ENCODE data around the gene PM20D1. TPM values are rescaled to one million over a fixed set of nuclear protein-coding genes. Genes with fewer than 3 reads are reported as not detected.
"Not testable (repeated sequence)": the region's sequence is repeated elsewhere in the genome, so short reads cannot be mapped to it uniquely, and the experiment has no call there.

Gene PM20D1
- total RNA-seq: 1.0 and 1.2 TPM in 2 replicates

- intact Hi-C loops (cut with micrococcal nuclease): loop anchor here (1.0 kb wide), 2 partner anchors 36 to 74 kb away; partner anchors contain the start of genes RAB29 and SLC41A1
Observed at GRCh38 chr1:205849619-205850355, at the start of gene PM20D1. TSS of gene PM20D1 (minus strand) at chr1:205850132. CDS start at chr1:205850072, 60 bp downstream.

GRCh38 chr1:205896351-205896750 is 46.4 kb upstream of the PM20D1 start:
- intact Hi-C loops (cut with micrococcal nuclease): no loop called here

GRCh38 chr1:205894119-205894518 is 44.2 kb upstream of the PM20D1 start:
- intact Hi-C loops (cut with micrococcal nuclease): not testable (repeated sequence)

GRCh38 chr1:205892175-205892574 is 42.2 kb upstream of the PM20D1 start:
- intact Hi-C loops (cut with micrococcal nuclease): not testable (repeated sequence)

- intact Hi-C loops (cut with micrococcal nuclease): not testable (repeated sequence)
Observed at GRCh38 chr1:205891481-205891880, 41.5 kb upstream of the PM20D1 start.

- intact Hi-C loops (cut with micrococcal nuclease): not testable (repeated sequence)
Observed at GRCh38 chr1:205890631-205891030, 40.7 kb upstream of the PM20D1 start.

- intact Hi-C loops (cut with micrococcal nuclease): not testable (repeated sequence)
Observed at GRCh38 chr1:205889706-205890105, 39.8 kb upstream of the PM20D1 start.

GRCh38 chr1:205889006-205889405 is 39.1 kb upstream of the PM20D1 start:
- intact Hi-C loops (cut with micrococcal nuclease): not testable (repeated sequence)

- intact Hi-C loops (cut with micrococcal nuclease): no loop called here
Observed at GRCh38 chr1:205883792-205884191, 33.9 kb upstream of the PM20D1 start.

GRCh38 chr1:205880923-205881322 is 31.0 kb upstream of the PM20D1 start:
- intact Hi-C loops (cut with micrococcal nuclease): no loop called here

- intact Hi-C loops (cut with micrococcal nuclease): no loop called here
Observed at GRCh38 chr1:205879974-205880373, 30.0 kb upstream of the PM20D1 start.

- intact Hi-C loops (cut with micrococcal nuclease): no loop called here
Observed at GRCh38 chr1:205878026-205878425, 28.1 kb upstream of the PM20D1 start.

- intact Hi-C loops (cut with micrococcal nuclease): not testable (repeated sequence)
Observed at GRCh38 chr1:205873148-205873547, 23.2 kb upstream of the PM20D1 start.

GRCh38 chr1:205870236-205870635 is 20.3 kb upstream of the PM20D1 start:
- intact Hi-C loops (cut with micrococcal nuclease): no loop called here

GRCh38 chr1:205861540-205861939 is 11.6 kb upstream of the PM20D1 start:
- intact Hi-C loops (cut with micrococcal nuclease): no loop called here

GRCh38 chr1:205858141-205858961 is 8.4 kb upstream of the PM20D1 start:
- intact Hi-C loops (cut with micrococcal nuclease): no loop called here

GRCh38 chr1:205857501-205857900 is 7.6 kb upstream of the PM20D1 start:
- intact Hi-C loops (cut with micrococcal nuclease): not testable (repeated sequence)

GRCh38 chr1:205856433-205856832 is 6.5 kb upstream of the PM20D1 start:
- intact Hi-C loops (cut with micrococcal nuclease): no loop called here

GRCh38 chr1:205852969-205853368 is 3.0 kb upstream of the PM20D1 start:
- intact Hi-C loops (cut with micrococcal nuclease): no loop called here

GRCh38 chr1:205851993-205852392 is 2.1 kb upstream of the PM20D1 start:
- intact Hi-C loops (cut with micrococcal nuclease): no loop called here

GRCh38 chr1:205843036-205843859 is 6.7 kb downstream of the PM20D1 start:
- intact Hi-C loops (cut with micrococcal nuclease): no loop called here

Data from T-helper 2 cell treated with Interferon-gamma antibody and Interleukin-4, amounts not matched to agents 100 ng/mL and 5 ng/mL, for 36 hours (primary cell).